Measurements from ENCODE around the gene UNC5C. TPM values are rescaled to one million over a fixed set of nuclear protein-coding genes. Genes with fewer than 3 reads are reported as not detected.

UNC5C gene
- total RNA-seq, 1 donor from 2014 or later: not detected

GRCh38 chr4:95217197-95217596 is 331.6 kb downstream of the UNC5C start:
- TF ChIP-seq, protein P1, sequence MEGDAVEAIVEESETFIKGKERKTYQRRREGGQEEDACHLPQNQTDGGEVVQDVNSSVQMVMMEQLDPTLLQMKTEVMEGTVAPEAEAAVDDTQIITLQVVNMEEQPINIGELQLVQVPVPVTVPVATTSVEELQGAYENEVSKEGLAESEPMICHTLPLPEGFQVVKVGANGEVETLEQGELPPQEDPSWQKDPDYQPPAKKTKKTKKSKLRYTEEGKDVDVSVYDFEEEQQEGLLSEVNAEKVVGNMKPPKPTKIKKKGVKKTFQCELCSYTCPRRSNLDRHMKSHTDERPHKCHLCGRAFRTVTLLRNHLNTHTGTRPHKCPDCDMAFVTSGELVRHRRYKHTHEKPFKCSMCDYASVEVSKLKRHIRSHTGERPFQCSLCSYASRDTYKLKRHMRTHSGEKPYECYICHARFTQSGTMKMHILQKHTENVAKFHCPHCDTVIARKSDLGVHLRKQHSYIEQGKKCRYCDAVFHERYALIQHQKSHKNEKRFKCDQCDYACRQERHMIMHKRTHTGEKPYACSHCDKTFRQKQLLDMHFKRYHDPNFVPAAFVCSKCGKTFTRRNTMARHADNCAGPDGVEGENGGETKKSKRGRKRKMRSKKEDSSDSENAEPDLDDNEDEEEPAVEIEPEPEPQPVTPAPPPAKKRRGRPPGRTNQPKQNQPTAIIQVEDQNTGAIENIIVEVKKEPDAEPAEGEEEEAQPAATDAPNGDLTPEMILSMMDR (IDR thresholded peaks at IDR 0.05): no peak
- H3K4me3 Mint-ChIP-seq: no peak overlapping the region
- DNase-seq: no peak
- no peak overlapping the region for H3K27ac Mint-ChIP-seq
- ChIA-PET POLR2A (no interaction called here), CTCF (no interaction called here)
- H3K36me3 Mint-ChIP-seq (ENCODE audit: low read depth): no peaks in the 10 kb centered on the region
- intact Hi-C loops (cut with micrococcal nuclease): no loop called here
- H3K27me3 Mint-ChIP-seq: no peaks in the 10 kb centered on the region
- no peaks in the 10 kb centered on the region for H3K9me3 Mint-ChIP-seq
- no peaks in the 10 kb centered on the region for H3K4me1 Mint-ChIP-seq
- no peak for ATAC-seq (ENCODE audit: low read depth)

GRCh38 chr4:95216636-95217035 is 332.1 kb downstream of the UNC5C start:
- no peaks in the 10 kb centered on the region for H3K36me3 Mint-ChIP-seq (ENCODE audit: low read depth)
- no peak for DNase-seq
- intact Hi-C loops (cut with micrococcal nuclease): no loop called here
- H3K4me3 Mint-ChIP-seq: no peak overlapping the region
- no peaks in the 10 kb centered on the region for H3K4me1 Mint-ChIP-seq
- no peaks in the 10 kb centered on the region for H3K27me3 Mint-ChIP-seq
- ChIA-PET POLR2A (no interaction called here), CTCF (no interaction called here)
- ATAC-seq (ENCODE audit: low read depth): no peak
- H3K27ac Mint-ChIP-seq: no peak overlapping the region
- TF ChIP-seq, protein P1 (IDR thresholded peaks at IDR 0.05): no peak
- H3K9me3 Mint-ChIP-seq: no peaks in the 10 kb centered on the region

GRCh38 chr4:95215991-95216605 is 332.7 kb downstream of the UNC5C start:
- no peak overlapping the region for H3K27ac Mint-ChIP-seq
- H3K4me1 Mint-ChIP-seq: no peaks in the 10 kb centered on the region
- no peaks in the 10 kb centered on the region for H3K9me3 Mint-ChIP-seq
- CTCF ChIA-PET: no interaction called here
- no peak overlapping the region for H3K4me3 Mint-ChIP-seq
- no peaks in the 10 kb centered on the region for H3K27me3 Mint-ChIP-seq
- DNase-seq (no peak), ATAC-seq (ENCODE audit: low read depth) (no peak)
- no peaks in the 10 kb centered on the region for H3K36me3 Mint-ChIP-seq (ENCODE audit: low read depth)
- intact Hi-C loops (cut with micrococcal nuclease): no loop called here
- TF ChIP-seq, protein P1 (IDR thresholded peaks at IDR 0.05): no peak
- POLR2A ChIA-PET: no interaction called here

GRCh38 chr4:95215043-95215442 is 333.7 kb downstream of the UNC5C start:
- CTCF ChIA-PET: interaction anchor here (1.0 kb wide), 1 partner anchor 10 kb away, joined by 4 read pairs; no protein-coding TSS in a partner anchor
- ATAC-seq (ENCODE audit: low read depth) (no peak), DNase-seq (no peak)
- TF ChIP-seq, protein P1 (IDR thresholded peaks at IDR 0.05): no peak
- POLR2A ChIA-PET: no interaction called here
- Mint-ChIP-seq H3K9me3 (no peaks in the 10 kb centered on the region), H3K36me3 (ENCODE audit: low read depth) (no peaks in the 10 kb centered on the region), H3K4me3 (no peak overlapping the region), H3K27me3 (no peaks in the 10 kb centered on the region), H3K4me1 (no peaks in the 10 kb centered on the region), H3K27ac (no peak overlapping the region)
- intact Hi-C loops (cut with micrococcal nuclease): no loop called here

DNA sequence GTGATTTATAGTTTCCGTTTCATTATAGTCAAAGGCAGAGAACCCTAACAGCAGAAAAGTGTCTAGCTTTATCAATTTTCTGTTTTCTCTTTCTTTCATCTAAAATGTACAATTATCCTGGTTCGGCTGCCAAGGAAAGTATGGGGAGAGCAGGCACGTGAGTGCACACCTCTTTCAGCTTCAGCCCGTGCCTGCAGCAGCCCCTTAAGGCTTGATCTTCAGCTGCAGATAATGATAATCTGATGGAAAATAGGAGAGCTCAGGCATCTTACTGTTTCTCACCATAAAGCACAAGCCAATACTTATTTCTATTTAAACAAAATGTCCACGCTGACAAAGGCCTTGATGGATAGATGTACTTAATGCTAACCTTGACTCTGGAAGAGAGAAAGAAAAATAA is 334.4 kb downstream of the UNC5C start:
- no peaks in the 10 kb centered on the region for H3K36me3 Mint-ChIP-seq (ENCODE audit: low read depth)
- ChIA-PET CTCF (interaction anchor here (1.0 kb wide), 1 partner anchor 10 kb away, joined by 4 read pairs; no protein-coding TSS in a partner anchor), POLR2A (no interaction called here)
- intact Hi-C loops (cut with micrococcal nuclease): no loop called here
- no peaks in the 10 kb centered on the region for H3K9me3 Mint-ChIP-seq
- H3K27me3 Mint-ChIP-seq: no peaks in the 10 kb centered on the region
- H3K4me1 Mint-ChIP-seq: no peaks in the 10 kb centered on the region
- no peak overlapping the region for H3K4me3 Mint-ChIP-seq
- no peak for ATAC-seq (ENCODE audit: low read depth)
- H3K27ac Mint-ChIP-seq: no peak overlapping the region
- DNase-seq: no peak
- TF ChIP-seq, protein P1 (IDR thresholded peaks at IDR 0.05): no peak

Measured in activated B cell treated with CpG ODN at 0.5 μM for 24 hours (primary cell).